Heart left ventricle (tissue), 16 donors: ENCODE data around the gene DOCK8. TPM values are rescaled to one million over a fixed set of nuclear protein-coding genes. Genes with fewer than 3 reads are reported as not detected.

Experiments
- ATAC-seq, 4 donors: fragments of 200-7000 bp; cut with Tn5 transposase; one replicate each; pipeline ENCODE4 v1.9.1; 2020 to 2022; ENCODE audit warnings: moderate library complexity in 4 of 4, mild to moderate bottlenecking in 3 of 4, moderate number of reproducible peaks in 1 of 4
- DNase-seq, 5 donors: peaks; one replicate each; pipeline ENCODE4 v3.0.0-alpha.2; 2020
- H3K27ac ChIP-seq, 12 donors: fragments of 200-600 bp; sonication (generic) in 4 of 12; one replicate each; pipeline versions ENCODE4 v1.5.0 to v1.8.0; 2016 to 2022; ENCODE audit warnings: mild to moderate bottlenecking in 2 of 12
- H3K27me3 ChIP-seq, 9 donors: fragments of 200-600 bp; sonication (generic) in 2 of 9; one replicate each; pipeline versions ENCODE4 v1.5.1 to v1.8.0; 2016 to 2022; ENCODE audit warnings: mild to moderate bottlenecking in 3 of 9
- H3K36me3 ChIP-seq, 9 donors: fragments of 200-600 bp; sonication (generic) in 2 of 9; one replicate each; pipeline versions ENCODE4 v1.5.0 to v1.8.0; 2018 to 2022; ENCODE audit warnings: mild to moderate bottlenecking in 2 of 9
- H3K4me1 ChIP-seq, 12 donors: fragments of 200-600 bp; sonication (generic) in 4 of 12; one replicate each; pipeline versions ENCODE4 v1.5.0 to v1.8.0; 2016 to 2022; ENCODE audit warnings: mild to moderate bottlenecking in 3 of 12
- H3K4me3 ChIP-seq, 12 donors: fragments of 200-600 bp; sonication (generic) in 4 of 12; one replicate each; pipeline versions ENCODE4 v1.5.0 to v1.8.0; 2017 to 2022; ENCODE audit warnings: mild to moderate bottlenecking in 9 of 12, moderate library complexity in 4 of 12
- H3K9me3 ChIP-seq, 12 donors: fragments of 200-600 bp; sonication (generic) in 4 of 12; one replicate each; pipeline versions ENCODE4 v1.5.0 to v1.8.0; 2016 to 2022; ENCODE audit warnings: mild to moderate bottlenecking in 1 of 12
- POLR2A ChIP-seq, 2 donors: fragments of 450-650 bp; IDR thresholded peaks; one replicate each; pipeline ENCODE4 v1.6.1; 2017; ENCODE audit warnings: antibody characterized with exemption in 2 of 2, mild to moderate bottlenecking in 2 of 2, moderate library complexity in 2 of 2
- WGBS, 4 donors: extraction: QIAGEN DNeasy Blood & Tissue Kit in 2 of 4; methylation state at CpG; one replicate each; pipeline versions ENCODE4 v1.1.5 to v1.1.7; 2013 to 2018; 5-methylcytosine and 5-hydroxymethylcytosine counted together
- intact Hi-C, 10 donors: fragments of 100-400 bp; cut with DNase I; formaldehyde crosslinking; loops; one replicate each; pipeline versions ENCODE4 v1.11.1 to v1.14.2; 2022
- polyA plus RNA-seq, 2 donors: library from polyadenylated mRNA; stranded (reverse); fragments of 200-250 nt; gene quantifications; one replicate each; pipeline ENCODE4 v1.2.3, GENCODE V29; 2013
- total RNA-seq, 9 donors: library from RNA; depleted of rRNA in 2 of 9; stranded (reverse); fragments of >200 nt in 2 of 9; fragmentation: NEBNext Ultra II Directional in 3 of 9; extraction: Animal tissue kit (Norgen Biotek cat#: 25700) in 3 of 9; gene quantifications; one replicate each; pipeline versions ENCODE4 v1.1.0 to v1.2.4, GENCODE V29; 2016 to 2023
- TF ChIP-seq, protein P1 (sequence below), 12 donors: fragments of 200-600 bp; sonication (generic) in 4 of 12; IDR thresholded peaks; one replicate each; pipeline versions ENCODE4 v1.5.0 to v1.8.0; 2018 to 2022; ENCODE audit warnings: antibody characterized with exemption in 12 of 12, mild to moderate bottlenecking in 5 of 12
- donor health status: ischemic (EF 13 %, LVEDD 7.1; RV severe dilation, severe dysfunction).
- donor health status: healthy with polysubstance abuse.
- donor health status: DM: no; HTN: yes; CAD: no.
- donor health status: DM: no; HTN: no; CAD: no.
- donor health status: ischemic (EF 25% LVEDD 6.9; RV normal size, moderate dysfunction).
- donor health status: ischemic (EF 25% LVEDD 5.7; RV mildly dilated, moderate dysfunction).
- donor health status: healthy.
- donor health status: DM: yes; HTN: yes; CAD: no.
- donor health status: ischemic (EF 35%, LVEDD 5.7; RV mildly dilated, moderate dysfunction).
- donor health status: nonischemic (EF 11% LVEDD 7.7; RV severe dilation, severe dysfunction).
- donor health status: DM: yes; HTN: yes; CAD: no.
- donor health status: PGD.
- donor health status: ischemic (EF 29% LVEDD 5.4; RV normal size, mild dysfunction).
- donor health status: nonischemic (EF 23%, LVEDD 6.1; RV moderate dilation, normal function).

DOCK8 gene
- total and polyA plus RNA-seq, 11 donors: 1.2 to 36.1 (median 2.4) TPM

DNA sequence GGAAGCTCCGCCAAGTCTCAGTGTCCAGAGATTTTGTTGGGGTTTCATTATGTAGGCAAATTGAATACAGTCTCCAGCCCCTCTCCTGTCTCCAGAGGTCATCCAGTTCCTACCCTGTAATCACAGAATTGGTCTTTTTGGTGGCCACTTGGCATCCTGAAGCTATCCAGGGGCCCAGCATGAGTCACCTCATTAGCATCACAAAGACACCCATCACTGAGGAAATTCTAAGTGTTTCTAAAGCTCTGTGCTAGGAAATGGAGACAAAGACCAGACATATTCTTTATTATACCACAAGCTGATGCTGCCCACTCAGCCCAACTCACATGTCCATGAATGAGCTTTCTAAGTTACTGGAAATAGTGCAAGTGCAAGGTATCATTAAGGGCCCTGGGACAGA, 229.9 kb downstream of the DOCK8 start:
- H3K27me3 ChIP-seq: no peaks in the 10 kb centered on the region
- no peaks in the 10 kb centered on the region for H3K9me3 ChIP-seq
- H3K27ac ChIP-seq: no peak overlapping the region
- H3K4me1 ChIP-seq: peaks cover 0 to 13% (median 0%) of the 10 kb centered on the region in 12 donors
- no peak for DNase-seq
- TF ChIP-seq, protein P1, sequence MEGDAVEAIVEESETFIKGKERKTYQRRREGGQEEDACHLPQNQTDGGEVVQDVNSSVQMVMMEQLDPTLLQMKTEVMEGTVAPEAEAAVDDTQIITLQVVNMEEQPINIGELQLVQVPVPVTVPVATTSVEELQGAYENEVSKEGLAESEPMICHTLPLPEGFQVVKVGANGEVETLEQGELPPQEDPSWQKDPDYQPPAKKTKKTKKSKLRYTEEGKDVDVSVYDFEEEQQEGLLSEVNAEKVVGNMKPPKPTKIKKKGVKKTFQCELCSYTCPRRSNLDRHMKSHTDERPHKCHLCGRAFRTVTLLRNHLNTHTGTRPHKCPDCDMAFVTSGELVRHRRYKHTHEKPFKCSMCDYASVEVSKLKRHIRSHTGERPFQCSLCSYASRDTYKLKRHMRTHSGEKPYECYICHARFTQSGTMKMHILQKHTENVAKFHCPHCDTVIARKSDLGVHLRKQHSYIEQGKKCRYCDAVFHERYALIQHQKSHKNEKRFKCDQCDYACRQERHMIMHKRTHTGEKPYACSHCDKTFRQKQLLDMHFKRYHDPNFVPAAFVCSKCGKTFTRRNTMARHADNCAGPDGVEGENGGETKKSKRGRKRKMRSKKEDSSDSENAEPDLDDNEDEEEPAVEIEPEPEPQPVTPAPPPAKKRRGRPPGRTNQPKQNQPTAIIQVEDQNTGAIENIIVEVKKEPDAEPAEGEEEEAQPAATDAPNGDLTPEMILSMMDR (IDR thresholded peaks at IDR 0.05): no peak
- no peak for TF ChIP-seq POLR2A (IDR thresholded peaks at IDR 0.05)
- H3K36me3 ChIP-seq: peaks cover 0 to 95% (median 0%) of the 10 kb centered on the region in 9 donors
- no peak overlapping the region for H3K4me3 ChIP-seq
- ATAC-seq: no peak
- intact Hi-C loops: no loop called here
- WGBS, 4 donors: 87 to 100% (median 97%) methylated on average over 1 of the region's 1 CpG

DNA sequence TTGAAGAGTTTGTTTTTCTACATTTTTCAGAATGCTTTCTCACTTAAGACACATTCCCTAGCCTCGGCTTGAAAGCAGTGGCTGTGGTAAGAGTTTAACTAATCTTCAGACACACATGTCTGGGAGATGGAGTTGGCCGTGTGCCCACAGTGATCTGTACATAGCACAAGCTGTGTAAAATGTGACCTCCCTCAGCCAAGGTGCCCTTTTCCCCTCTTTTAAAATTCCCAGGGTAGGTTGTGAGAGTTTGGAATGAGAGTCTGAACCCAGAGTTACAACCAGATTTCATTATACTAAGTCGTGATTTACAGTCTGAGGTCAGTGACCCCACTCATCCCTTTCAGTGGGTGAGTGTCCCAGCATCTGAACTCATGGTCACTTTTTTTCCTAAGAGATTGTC, 230.4 kb downstream of the DOCK8 start:
- Histone ChIP-seq H3K27ac (no peak overlapping the region), H3K4me3 (no peak overlapping the region), H3K27me3 (no peaks in the 10 kb centered on the region), H3K4me1 (peaks cover 0 to 13% (median 0%) of the 10 kb centered on the region in 12 donors), H3K9me3 (no peaks in the 10 kb centered on the region), H3K36me3 (peaks cover 0 to 95% (median 0%) of the 10 kb centered on the region in 9 donors)
- TF ChIP-seq POLR2A (IDR thresholded peaks at IDR 0.05): no peak
- TF ChIP-seq, protein P1 (IDR thresholded peaks at IDR 0.05): no peak
- 18 to 38% (median 32%) methylated on average over 3 of the region's 3 CpGs for WGBS, 4 donors
- ATAC-seq (peak in 2 of 4 donors; percentile 43 to 53), DNase-seq (peak in 4 of 5 donors; percentile 28 to 73 (median 44))
- intact Hi-C loops: no loop called here

GRCh38 chr9:446074-446699, 231.5 kb downstream of the DOCK8 start:
- H3K4me3 ChIP-seq: no peak overlapping the region
- no peak for DNase-seq
- intact Hi-C loops: no loop called here
- H3K27me3 ChIP-seq: no peaks in the 10 kb centered on the region
- WGBS, 4 donors: 92 to 95% (median 93%) methylated on average over 14 to 15 of the region's 15 CpGs
- H3K9me3 ChIP-seq: no peaks in the 10 kb centered on the region
- peaks cover 0 to 13% (median 0%) of the 10 kb centered on the region in 12 donors for H3K4me1 ChIP-seq
- TF ChIP-seq, protein P1 (IDR thresholded peaks at IDR 0.05): no peak
- TF ChIP-seq POLR2A (IDR thresholded peaks at IDR 0.05): no peak
- H3K27ac ChIP-seq: no peak overlapping the region
- H3K36me3 ChIP-seq: peaks cover 0 to 96% (median 0%) of the 10 kb centered on the region in 9 donors
- ATAC-seq: no peak

DNA sequence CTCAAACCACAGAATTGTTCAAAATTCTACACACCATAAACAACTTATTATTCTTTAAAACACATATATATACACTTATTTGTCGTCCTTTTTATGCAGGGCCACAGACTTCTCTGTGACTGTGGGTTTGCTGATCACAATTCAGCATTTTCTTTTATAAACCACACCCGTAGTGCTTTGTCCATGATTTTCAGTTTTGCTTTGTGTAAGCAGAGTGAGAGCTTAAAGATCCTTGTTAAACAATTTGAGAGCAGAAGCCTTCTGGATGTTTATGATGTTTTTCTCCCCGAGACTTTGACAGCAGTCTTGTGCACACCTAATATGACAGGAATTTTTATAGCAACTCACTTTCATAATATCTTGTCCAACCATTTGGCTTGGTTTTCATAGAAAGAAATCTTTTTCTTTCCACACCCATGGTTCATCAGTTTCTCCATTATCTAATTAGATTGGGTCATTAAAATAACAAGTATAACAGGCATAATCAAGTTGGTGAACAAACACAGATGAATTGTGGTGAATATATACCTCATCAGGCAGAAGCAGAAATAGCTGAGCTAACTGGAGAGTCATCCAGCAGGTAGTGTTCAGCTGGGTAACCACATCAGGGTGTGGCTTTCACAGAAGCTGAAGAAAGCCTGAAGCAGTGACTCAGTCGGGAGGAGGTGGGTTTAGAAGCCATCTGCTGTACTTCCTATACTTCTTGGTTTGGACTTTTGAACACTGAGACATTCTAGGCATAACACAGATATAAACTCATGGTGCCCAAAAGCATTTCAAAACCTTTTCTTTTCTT, 232.8 kb downstream of the DOCK8 start:
- Histone ChIP-seq H3K4me1 (peaks cover 0 to 13% (median 0%) of the 10 kb centered on the region in 12 donors), H3K27me3 (no peaks in the 10 kb centered on the region), H3K4me3 (no peak overlapping the region), H3K9me3 (no peaks in the 10 kb centered on the region), H3K36me3 (peaks cover 0 to 95% (median 0%) of the 10 kb centered on the region in 9 donors), H3K27ac (peak overlapping the region in 1 of 12 donors; percentile 32)
- 65 to 76% (median 68%) methylated on average over 4 of the region's 4 CpGs for WGBS, 4 donors
- ATAC-seq: peak in 1 of 4 donors; percentile 39
- DNase-seq: no peak
- no peak for TF ChIP-seq POLR2A (IDR thresholded peaks at IDR 0.05)
- TF ChIP-seq, protein P1 (IDR thresholded peaks at IDR 0.05): no peak
- intact Hi-C loops: no loop called here
